ENCODE measurements around the gene ACTA2.

ACTA2 gene

DNA sequence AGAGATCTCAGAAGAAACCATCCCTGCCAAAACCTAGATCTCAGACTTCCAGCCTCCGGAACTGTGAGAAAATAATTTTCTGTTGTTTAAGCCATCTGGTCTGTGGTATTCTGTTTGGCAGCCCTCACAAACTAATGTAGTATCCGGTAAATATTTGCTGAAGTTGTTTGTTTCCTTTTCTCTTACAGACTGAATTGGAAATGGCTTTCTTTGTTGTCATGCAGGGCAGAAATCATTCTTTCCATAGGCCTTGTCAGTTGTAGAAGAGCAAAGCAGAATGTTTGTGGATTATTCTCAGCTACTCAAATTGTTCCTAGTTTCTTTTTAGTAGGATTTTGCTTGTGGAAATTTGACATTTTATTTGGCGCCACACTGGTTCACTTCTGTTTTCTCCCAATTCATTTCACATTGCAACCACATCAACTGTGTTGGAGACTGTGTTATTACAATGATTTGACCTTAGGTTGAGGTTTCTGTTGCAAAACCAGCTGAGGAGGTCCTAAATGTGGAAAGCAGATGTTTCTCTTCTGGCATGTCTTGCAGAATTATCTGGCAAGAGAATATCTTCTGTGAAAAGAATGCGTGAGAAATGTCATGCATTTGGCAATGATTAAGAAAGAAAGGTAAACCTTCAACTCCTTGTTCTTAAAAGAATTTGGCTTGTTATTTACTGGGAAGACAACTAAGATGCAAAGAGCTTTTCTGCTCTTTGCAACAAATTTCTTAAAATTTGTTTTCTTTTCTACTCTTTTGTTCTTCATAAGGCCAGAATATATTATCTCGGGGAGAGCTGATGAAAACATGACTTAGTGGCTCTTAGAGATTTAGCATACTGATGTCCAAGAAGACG, 25.8 kb downstream of the ACTA2 start:
- in situ Hi-C loops (cut with MboI; ENCODE audit: low sequenced_read_pairs), result loop anchor here (25.0 kb wide), 1 partner anchor 286 kb away; the partner anchor contains the start of gene CH25H

DNA sequence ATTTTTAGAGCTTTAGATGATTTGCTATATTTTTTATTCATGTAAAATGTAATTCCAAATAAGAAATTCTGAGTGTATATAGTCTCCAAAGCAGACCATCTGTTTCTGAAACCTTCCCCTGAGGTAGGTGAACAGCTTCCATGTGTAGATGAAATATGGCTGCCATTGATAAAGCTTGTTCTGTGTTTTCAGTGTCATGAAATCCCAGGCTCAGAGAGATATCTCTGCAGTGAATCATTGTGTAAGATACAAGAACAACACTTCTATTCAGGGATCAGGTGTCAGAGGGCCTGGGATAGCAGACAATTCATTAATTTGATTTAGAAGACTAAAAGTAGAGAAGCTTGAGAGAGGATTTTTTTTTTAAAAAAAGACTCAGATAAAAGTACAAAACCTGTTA, 29.1 kb downstream of the ACTA2 start:
- in situ Hi-C loops (cut with MboI; ENCODE audit: low sequenced_read_pairs), result no loop called here

DNA sequence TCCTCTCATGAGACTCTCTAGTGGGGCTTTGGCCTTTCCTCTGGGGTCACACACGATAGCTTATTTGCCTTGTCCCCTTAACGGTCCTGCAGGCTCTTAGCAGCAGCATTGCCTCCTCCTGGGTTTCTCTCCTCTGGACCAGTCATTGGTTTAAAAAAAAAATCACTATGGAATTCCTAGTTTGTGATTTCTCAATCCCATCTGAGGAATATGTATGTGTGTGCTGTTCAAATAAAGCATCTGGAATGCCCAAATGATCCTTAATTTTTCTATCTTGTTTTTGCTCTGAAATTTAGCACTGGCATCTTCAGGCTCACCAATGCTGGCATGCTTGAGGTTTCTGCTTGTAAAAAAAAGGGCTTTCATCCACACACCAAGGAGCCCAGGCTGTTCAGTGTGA, 30.5 kb downstream of the ACTA2 start:
- in situ Hi-C loops (cut with MboI; ENCODE audit: low sequenced_read_pairs), result no loop called here

DNA sequence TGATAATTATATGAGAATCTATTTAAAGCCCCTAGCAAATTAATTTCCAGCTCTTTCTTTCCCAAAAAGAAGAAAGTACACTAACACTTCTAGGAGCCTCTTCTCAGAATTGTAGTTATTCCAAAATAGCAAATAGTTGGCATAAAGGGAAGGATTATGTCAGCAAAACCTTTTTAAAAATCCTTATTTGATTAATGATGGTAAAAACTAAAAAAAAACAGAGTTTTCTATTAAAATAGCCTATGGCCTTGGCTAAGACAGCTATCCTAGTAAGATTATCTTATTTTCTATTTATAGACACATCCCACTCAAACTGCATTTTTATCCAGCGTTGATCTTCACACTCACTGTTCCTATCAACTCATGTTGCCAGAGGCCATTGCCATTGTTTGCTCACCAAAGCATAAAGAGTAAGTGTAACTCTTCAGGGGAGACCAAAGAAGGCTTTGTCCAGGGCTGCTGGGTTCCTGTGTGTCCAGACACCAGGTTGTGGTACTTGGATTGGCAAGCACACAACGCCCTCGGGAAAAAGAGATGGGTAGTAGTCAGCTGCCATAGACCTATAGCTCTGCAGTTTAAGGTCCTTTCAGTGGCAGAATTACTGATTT, 31.5 kb downstream of the ACTA2 start:
- in situ Hi-C loops (cut with MboI; ENCODE audit: low sequenced_read_pairs), result no loop called here

DNA sequence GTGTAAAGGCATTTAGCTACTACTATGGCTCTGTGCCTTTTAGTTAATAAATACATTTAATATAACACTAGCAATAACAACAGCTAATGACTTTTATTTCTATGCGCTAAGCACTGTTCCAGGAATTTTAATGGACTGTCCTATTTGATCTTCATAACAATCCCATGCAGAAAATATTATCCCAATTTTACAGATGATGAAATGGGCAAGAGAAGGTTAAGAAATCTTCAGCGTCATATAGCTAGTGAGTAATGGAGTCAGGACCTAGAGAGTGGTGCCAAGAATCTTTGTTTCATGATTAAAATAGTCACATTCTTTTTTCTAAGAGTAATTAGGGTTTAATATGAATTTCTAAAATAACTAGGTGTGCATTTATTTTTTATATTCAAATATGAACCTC, 32.4 kb downstream of the ACTA2 start:
- in situ Hi-C loops (cut with MboI; ENCODE audit: low sequenced_read_pairs), result no loop called here

DNA sequence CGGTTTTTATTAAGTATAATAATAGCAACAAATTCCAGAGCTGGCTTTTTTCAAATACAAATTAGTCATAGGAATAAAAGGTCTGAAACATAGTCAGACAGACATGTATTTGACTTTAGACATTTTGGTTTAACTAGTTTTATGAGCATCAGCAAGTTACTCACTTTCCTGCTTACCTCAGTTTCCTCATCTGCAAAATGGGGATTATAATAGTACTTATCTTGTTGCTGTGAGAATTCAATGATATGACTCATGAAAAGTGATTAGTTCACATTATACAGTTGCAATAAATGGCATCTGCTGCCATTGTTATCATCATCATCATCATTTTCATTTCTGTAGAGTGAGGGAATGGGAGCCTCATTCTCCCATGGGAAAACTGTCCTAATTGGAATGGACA, 33.5 kb downstream of the ACTA2 start:
- in situ Hi-C loops (cut with MboI; ENCODE audit: low sequenced_read_pairs), result no loop called here

DNA sequence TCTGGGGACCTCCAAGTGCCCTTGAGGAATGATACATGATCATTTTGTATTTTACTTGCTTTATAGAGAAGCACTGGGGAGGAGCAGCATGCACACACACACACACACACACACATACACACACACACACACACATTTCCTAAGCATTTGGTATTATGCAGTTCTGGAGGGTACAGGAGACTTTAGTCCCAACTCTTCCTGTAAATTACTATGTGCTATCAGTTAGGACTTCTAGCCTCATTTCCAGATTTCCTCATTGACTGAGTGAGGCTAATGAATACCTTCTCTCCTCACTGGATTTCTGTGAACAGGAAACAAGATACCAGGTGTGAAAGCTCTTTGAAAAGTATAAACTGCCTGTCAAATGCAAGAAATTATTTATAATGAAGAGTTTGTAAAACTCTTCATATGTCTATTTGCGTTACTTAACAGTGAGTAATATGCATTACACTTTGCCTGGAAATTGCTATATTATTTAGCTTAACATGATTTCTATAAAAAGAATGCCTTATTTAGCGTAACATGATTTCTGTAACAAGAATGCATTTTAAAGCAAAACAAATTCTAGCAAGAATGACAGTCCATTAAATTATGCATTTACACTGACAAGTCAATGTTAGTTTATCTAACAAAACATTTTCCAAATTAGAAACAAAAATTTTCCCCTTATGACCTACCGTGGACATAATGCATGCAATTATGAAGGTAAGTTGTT, 34.2 kb downstream of the ACTA2 start:
- in situ Hi-C loops (cut with MboI; ENCODE audit: low sequenced_read_pairs), result no loop called here

DNA sequence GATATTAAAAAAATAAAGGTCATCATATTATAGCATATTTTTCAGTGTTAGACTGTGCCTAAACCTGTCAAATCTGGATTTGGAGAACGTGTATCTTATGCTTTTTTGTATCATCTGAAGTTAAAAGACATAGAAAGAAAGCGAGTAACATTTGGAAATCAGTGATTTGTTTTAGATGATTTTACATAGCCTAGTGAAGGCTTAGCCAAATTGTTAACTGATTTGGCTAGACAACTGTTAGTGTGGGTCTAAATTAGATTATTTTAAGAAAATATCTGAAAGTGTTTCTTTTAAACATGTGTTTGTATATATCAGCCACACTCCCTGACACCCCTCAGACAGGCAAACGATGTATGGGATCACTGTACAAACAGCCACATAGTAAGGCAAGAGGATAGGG, 35.6 kb downstream of the ACTA2 start:
- in situ Hi-C loops (cut with MboI; ENCODE audit: low sequenced_read_pairs), result no loop called here

DNA sequence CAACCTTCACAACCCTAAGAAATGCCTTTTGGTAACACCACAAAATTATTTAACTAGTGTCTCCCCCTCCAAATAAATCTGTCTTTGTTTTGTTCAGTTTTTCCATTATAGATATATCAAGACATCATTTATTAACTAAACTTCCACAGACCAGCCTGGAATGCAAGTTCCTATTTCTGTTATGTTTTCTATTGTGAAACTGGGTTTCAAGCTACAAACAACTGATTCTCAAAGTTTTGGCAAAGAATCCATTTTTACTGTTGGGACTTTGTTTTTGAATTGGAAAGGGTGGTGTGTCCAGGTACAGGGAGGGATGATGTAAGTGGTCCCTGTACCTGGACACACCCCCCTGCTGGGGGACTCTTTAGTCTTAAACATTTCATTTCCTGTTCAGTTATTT, 36.3 kb downstream of the ACTA2 start:
- in situ Hi-C loops (cut with MboI; ENCODE audit: low sequenced_read_pairs), result no loop called here

DNA sequence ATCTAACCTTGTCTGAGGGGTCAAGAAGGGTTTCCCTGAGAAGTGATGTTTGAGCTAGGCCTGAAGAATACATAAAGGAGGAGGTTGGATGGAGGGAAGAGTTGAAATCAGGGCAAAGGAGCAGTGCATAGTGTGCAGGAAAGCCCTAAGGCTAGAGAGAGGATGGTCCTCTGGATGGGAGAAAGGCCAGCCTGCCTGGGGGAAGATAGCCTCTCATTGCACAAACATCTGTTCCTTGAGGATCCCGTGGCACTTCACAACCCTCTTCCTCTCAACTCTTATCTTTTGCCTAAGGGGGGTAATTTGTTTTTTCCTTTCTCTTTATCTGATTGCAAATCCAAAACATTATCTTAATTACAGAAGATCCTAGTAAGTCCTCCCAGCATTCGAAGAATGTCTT, 36.8 kb downstream of the ACTA2 start:
- in situ Hi-C loops (cut with MboI; ENCODE audit: low sequenced_read_pairs), result no loop called here

DNA sequence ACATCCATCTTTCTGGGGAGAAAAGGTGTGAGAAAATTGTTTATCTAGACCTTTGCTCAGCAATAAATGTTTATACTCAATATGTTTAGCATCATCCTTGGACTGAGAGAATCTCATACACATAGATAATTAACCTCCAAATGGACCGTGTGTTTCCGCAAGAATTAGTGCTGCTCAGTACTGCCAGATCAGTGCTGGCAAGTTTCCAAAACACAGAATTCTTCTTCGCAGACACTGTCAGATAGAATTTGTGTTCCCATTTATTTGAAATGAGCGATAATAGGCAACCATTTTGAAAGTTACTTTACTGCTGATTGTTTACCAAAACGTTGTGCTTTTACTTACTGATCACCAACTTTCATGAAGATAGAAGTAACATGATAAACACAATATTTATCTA, 38.8 kb downstream of the ACTA2 start:
- in situ Hi-C loops (cut with MboI; ENCODE audit: low sequenced_read_pairs), result no loop called here

DNA sequence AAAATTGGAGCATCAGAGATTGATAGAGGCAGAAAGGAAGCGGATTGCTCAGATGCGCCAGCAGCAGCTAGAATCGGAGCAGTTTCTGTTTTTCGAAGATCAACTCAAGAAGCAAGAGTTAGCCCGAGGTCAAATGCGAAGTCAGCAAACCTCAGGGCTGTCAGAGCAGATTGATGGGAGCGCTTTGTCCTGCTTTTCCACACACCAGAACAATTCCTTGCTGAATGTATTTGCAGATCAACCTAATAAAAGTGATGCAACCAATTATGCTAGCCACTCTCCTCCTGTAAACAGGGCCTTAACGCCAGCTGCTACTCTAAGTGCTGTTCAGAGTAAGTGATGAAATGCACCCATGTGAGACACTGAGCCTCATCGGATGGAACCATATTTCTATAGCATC, 39.4 kb downstream of the ACTA2 start:
- in situ Hi-C loops (cut with MboI; ENCODE audit: low sequenced_read_pairs), result no loop called here

DNA sequence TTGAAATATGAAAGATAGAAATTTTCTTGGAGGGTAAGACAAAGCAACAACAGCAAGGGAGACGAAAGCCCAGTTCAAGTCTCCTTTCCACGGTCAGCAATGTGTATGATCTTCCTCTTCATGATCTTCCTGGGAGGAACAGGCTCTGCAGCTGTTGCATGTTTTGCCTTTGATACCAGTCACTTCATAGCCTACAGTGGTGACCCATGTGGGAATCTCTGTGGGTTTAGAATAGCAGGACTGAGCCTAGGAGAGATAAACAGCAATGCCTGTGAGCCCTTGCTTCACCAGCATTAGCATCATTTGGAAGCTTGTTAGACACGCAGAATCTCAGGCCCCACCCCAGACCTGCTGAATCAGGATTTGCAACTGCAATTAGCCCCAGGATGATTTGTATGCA, 40.7 kb downstream of the ACTA2 start:
- in situ Hi-C loops (cut with MboI; ENCODE audit: low sequenced_read_pairs), result no loop called here

DNA sequence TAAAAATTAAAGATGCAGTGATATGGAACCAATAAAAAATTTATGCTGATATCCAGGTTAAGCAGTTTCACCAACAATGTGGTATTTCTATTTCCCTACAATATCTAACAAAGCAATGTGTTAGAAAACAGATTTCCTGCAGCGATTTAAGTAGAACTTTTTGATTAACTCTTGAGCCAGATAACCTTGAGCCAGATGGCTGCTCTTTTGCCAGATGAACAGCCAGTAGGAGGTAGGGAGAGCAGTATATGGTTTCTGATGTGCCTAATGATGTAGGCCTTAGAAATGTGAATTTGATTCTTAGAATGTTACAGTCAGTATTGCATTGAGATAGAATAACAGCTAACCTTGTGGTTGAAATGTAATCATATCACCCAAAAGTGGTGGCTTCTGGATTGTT, 41.5 kb downstream of the ACTA2 start:
- in situ Hi-C loops (cut with MboI; ENCODE audit: low sequenced_read_pairs), result no loop called here

DNA sequence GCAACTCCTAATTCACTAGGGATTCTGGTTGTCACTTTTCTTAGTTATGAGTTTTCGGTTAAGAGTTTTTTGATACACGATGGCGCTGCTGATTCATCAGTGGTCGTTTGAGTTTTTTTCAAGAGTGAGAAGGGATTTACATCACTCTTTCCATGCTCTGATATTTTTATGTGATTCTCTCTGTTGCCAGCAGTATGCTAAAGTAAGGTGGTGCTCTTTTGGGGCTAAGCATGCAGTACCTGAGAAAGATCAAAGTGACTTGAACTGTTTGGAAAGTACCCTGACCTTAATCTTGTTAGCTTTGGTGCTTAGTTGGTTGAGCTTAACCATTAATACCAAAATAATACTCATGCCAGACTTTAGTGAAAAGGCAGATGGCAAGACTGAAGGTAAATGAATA, 44.4 kb downstream of the ACTA2 start:
- in situ Hi-C loops (cut with MboI; ENCODE audit: low sequenced_read_pairs), result no loop called here

DNA sequence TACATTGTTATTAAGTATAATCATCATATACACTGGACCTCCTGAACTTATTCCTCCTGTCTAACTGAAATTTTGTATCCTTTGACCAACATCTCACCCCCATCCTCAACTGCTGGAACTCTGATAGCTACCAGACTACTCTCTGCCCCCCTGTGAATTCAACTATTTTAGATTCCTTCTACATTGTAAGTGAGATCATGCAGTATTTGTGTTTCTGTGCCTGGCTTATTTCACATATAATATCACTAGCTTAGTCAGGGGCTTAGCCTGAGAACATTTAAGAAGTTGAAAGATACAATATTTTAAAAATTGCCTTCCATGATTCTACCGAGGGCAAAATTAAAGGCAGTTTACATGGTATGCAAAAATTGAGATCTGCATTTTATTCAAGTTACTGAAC, 45.7 kb downstream of the ACTA2 start:
- in situ Hi-C loops (cut with MboI; ENCODE audit: low sequenced_read_pairs), result no loop called here

DNA sequence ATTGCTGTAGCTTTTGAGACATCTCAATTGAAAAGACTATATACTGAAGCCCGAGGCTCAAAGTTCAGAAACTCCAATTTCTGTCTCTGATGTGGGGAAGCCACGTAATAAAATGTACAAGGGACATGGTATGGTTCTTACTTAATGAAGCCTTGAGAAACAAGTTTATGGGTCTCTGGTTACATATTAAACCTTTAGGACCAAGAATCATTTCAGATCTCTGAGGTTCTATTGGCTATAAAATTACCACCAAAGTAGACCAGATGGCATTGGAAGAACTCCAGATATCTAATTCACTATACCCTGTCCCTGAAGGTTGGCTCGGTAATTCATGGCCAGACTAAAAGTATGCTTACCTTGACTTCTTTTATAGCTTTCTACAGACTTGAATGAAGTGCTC, 48.9 kb downstream of the ACTA2 start:
- in situ Hi-C loops (cut with MboI; ENCODE audit: low sequenced_read_pairs), result no loop called here

DNA sequence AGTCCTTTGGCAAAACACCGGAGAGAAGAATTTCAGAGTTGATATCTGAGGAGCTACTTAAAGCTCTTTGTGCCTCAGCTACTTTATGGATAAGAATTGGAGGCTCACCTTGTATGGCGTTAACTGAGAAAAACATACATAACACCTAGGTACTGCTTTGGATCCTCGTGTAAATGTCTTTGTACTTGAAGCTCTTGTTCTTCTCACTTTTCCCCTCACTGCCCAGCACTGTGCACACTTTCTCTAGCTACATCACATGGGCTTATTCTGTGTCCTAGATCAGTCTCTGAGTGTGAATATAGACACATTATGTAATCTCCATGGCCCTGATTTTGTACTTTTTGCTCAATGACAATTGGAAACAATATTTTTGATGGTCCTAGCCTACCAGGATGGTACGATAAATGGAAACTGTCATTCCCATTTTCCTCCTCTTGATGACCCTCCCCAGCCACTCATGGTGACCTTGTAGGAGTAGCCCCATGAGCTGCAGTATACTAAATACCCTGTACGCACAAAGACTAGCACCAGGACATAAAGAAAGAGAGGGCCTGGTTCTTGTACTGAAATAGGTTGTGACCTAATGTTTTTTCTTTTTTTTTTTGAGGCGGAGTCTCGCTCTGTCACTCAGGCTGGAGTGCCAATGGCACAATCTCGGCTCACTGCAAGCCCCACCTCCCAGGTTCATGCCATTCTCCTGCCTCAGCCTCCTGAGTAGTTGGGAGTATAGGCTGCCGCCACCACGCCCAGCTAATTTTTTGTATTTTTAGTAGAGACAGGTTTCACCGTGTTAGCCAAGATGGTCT, 50.4 kb downstream of the ACTA2 start:
- in situ Hi-C loops (cut with MboI; ENCODE audit: low sequenced_read_pairs), result no loop called here

DNA sequence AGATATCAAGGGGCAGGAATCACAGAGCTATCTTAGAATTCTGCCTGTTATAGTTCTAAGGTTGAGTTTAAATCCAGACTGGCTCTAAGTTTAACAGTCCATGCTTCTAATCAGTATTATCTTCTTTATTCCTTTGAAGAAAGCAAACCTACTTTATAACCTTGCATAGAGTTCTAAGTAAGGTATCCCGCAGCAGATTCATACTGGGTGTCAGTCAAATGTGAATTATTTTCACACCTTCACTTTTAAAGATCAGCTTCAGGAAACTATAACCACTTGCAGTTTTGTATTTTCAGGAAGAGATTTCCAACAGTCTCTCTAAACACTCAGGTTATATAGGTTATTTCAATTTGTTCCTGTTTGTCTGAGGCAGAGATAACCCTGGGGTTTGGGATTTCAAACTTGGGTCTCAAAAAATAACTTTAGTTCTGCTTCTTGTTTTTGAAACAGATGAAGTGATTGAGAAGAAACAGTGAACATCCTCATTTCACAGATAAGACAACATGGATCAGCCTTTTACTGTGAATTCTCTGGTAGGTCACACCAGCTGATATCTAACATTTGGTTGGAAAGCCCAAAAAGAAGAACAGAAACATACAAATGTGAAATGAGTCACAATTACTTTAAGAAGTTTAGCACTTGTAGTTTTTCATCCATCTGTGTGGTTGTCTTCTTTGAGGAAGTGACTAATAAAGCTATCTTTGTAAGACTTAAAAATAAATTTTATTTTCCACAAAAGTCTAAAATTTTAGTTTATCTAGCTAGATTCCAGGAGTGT, 51.2 kb downstream of the ACTA2 start:
- in situ Hi-C loops (cut with MboI; ENCODE audit: low sequenced_read_pairs), result no loop called here

DNA sequence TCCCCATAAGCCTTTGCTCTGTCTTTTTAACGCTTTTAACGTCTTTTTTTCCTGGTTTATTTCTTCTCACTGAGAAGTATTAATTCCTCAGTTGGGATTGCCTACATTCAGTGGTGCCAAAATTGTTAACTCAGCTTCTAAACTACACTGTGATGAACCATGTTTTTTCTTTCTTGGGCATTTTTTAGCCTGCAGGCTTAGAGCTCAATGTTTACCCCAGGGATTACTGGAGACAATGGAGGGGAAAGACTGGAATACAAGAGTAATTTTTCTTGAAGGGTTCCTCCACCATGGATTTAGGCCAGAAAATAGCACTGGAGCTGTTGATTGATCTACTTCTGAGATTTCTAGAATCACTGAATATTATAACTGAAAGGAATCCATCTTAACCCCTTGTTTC, 52.7 kb downstream of the ACTA2 start:
- in situ Hi-C loops (cut with MboI; ENCODE audit: low sequenced_read_pairs), result no loop called here
